GM12878 (cell line): ENCODE results near the gene SYNGR2.

Experiments used
- CTCF ChIP-seq, 3 experiments: IDR thresholded peaks in 2 of 3; conservative IDR thresholded peaks in 1 of 3; 2 replicates each; pipeline ENCODE4 v1.5.1; 2011; ENCODE audit warnings: low read depth in 3 of 3, low read length in 3 of 3, mild to moderate bottlenecking in 3 of 3, control low read depth in 2 of 3, moderate library complexity in 2 of 3, inconsistent platforms in 1 of 3, mixed read lengths in 1 of 3; ENCODE audit not compliant: control insufficient read depth in 2 of 3, insufficient read depth in 1 of 3; ENCODE audit errors: extremely low read depth in 1 of 3
- ESRRA ChIP-seq: IDR thresholded peaks from 2 replicates; pipeline ENCODE4 v1.6.1; 2012; ENCODE audit warnings: mild to moderate bottlenecking, low read length, improper control_type of control experiment
- EZH2 ChIP-seq: IDR thresholded peaks from 2 replicates; pipeline ENCODE4 v1.6.1; 2012; ENCODE audit warnings: low read depth, mild to moderate bottlenecking, control low read depth, inconsistent platforms, low read length, borderline replicate concordance; ENCODE audit not compliant: control insufficient read depth
- FOXM1 ChIP-seq: IDR thresholded peaks from 2 replicates; pipeline ENCODE4 v1.6.1; 2012; ENCODE audit warnings: low read depth, mild to moderate bottlenecking, inconsistent platforms, low read length, moderate library complexity
- HCFC1 ChIP-seq: fragments of 150-350 bp; IDR thresholded peaks from 2 replicates; pipeline ENCODE4 v1.6.1; 2014; ENCODE audit warnings: low read length
- IKZF1 ChIP-seq: fragments of 450-650 bp; conservative IDR thresholded peaks from 2 replicates; pipeline ENCODE4 v1.6.1; 2017; ENCODE audit warnings: antibody characterized with exemption, mild to moderate bottlenecking
- KDM1A ChIP-seq: fragments of 200-600 bp; sonication (generic); IDR thresholded peaks from 2 replicates; pipeline ENCODE4 v1.6.1; 2016; ENCODE audit warnings: borderline replicate concordance
- LARP7 ChIP-seq: fragments of 450-650 bp; IDR thresholded peaks from 2 replicates; pipeline ENCODE4 v1.6.1; 2017; ENCODE audit warnings: mild to moderate bottlenecking
- MYC ChIP-seq: IDR thresholded peaks from 2 replicates; pipeline ENCODE4 v1.6.1; 2011; ENCODE audit warnings: mild to moderate bottlenecking, low read length, moderate library complexity, inconsistent platforms; ENCODE audit not compliant: insufficient read depth, insufficient replicate concordance, insufficient read length, severe bottlenecking
- POLR2AphosphoS2 ChIP-seq: IDR thresholded peaks from 2 replicates; pipeline ENCODE4 v1.6.1; 2011; ENCODE audit warnings: low read depth, mild to moderate bottlenecking, low read length, improper control_type of control experiment, moderate library complexity
- RAD21 ChIP-seq: IDR thresholded peaks from 2 replicates; pipeline ENCODE4 v1.6.1; 2011; ENCODE audit warnings: mild to moderate bottlenecking, low read depth, low read length, moderate library complexity; ENCODE audit not compliant: insufficient read depth
- SMAD1 ChIP-seq: fragments of 450-650 bp; IDR thresholded peaks from 2 replicates; pipeline ENCODE4 v1.6.1; 2018; ENCODE audit warnings: mild to moderate bottlenecking, low read depth; ENCODE audit not compliant: partially characterized antibody
- SP1 ChIP-seq: IDR thresholded peaks from one replicate; pipeline ENCODE4 v1.6.1; 2011; ENCODE audit warnings: low read depth, low read length
- YY1 ChIP-seq: IDR thresholded peaks from 2 replicates; pipeline ENCODE4 v1.6.1; 2011; ENCODE audit warnings: low read depth, mild to moderate bottlenecking, low read length

DNA sequence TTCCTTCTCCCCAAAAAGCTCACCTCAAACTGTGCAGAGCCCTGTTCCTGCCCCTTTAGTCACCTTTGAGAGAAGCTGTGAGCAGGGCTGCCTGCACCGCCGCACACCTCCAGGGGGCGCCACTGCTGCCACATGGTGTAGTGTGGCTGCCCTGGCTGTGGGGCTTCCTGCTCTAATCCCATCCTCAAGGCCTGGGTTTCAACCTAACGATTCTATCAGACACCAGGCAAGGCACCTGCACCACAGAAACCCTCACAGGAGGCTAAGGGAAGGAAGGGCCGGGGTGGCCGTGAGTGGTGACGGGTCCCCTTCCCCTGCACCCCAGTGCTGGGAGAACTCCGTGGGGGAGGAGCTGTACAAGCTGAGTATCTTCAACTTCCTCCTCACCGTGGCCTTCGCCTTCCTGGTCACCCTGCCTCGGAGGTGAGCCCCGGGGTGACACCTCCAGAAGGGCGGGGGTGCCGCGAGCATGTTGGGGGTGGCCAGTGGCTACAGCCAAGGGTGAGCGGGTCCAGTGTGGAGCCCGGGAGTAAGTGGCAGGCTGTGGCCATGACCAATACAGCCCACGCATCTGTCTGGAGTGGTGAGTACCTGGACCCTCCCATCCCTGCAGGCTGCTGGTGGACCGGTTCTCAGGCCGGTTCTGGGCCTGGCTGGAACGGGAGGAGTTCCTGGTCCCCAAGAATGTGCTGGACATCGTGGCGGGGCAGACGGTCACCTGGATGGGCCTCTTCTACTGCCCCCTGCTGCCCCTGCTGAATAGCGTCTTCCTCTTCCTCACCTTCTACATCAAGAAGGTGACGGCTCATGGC is 30.8 kb upstream of the SYNGR2 start:
- TF ChIP-seq SMAD1 (no peak), SP1 (no peak), CTCF (IDR thresholded peaks at IDR 0.05 in 2 of 3, conservative IDR thresholded peaks at IDR 0.05 in 1 of 3; ENCODE audit: control insufficient read depth in 2 of 3, extremely low read depth in 1 of 3, insufficient read depth in 1 of 3, low read depth in 3 of 3, low read length in 3 of 3) (peak; percentile 39 to 92 (median 80)), YY1 (0 out of 2 replicates have a peak, but pooled peaks have one; percentile 18), LARP7 (no peak; the same call in 1 of the 2 replicates), KDM1A (no peak), EZH2 (no peak), MYC (peak; percentile 72), ESRRA (no peak), POLR2AphosphoS2 (peak; percentile 40; the same call in 1 of the 2 replicates), HCFC1 (no peak), RAD21 (peak; percentile 19; the same call in 1 of the 2 replicates), IKZF1 (peak; percentile 51; the same call in 1 of the 2 replicates), FOXM1 (no peak)
